HG03520 (cell line): Measurements from ENCODE around the gene RUNX1.

ENCODE experiments used
- ATAC-seq: cut with Tn5 transposase; IDR thresholded peaks from one replicate; pipeline ENCODE4 v1.9.1; 2021; ENCODE audit warnings: mild to moderate bottlenecking, moderate library complexity; ENCODE audit not compliant: unreplicated experiment

RUNX1 gene

DNA sequence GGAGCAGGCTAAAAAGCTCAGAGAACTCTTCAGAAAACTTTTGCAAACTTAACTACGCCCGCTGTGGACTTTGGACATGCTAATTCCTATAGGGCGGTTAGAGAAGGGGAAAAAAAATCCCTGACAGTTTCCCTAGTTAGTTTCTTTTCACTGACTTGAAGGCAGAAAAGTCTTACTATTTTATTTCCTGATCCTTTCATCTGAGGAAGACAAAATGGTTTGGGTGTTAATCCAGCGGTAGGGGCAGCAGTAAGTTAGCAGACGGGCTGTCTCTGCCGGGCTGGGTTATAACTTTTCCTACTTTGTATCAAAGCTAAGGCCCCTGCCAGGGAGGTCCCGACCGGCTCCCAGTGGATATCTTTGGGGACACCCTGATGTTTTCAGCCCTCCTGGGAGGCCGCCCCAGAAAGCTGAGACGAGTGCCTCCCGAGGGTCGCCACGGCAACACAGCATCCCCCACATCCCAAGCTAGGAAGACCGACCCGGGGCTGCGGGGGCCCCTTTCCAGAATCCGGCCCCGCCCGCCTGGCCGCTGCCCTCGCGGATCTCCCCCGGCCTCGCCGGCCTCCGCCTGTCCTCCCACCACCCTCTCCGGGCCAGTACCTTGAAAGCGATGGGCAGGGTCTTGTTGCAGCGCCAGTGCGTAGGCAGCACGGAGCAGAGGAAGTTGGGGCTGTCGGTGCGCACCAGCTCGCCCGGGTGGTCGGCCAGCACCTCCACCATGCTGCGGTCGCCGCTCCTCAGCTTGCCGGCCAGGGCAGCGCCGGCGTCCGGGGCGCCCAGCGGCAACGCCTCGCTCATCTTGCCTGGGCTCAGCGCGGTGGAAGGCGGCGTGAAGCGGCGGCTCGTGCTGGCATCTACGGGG is 162.6 kb downstream of the RUNX1 start:
- ATAC-seq: no peak

- no peak for ATAC-seq
These were observed 163.4 kb downstream of the RUNX1 start for GRCh38 chr21:34885626-34886239.

- ATAC-seq: no peak
These were observed 164.0 kb downstream of the RUNX1 start for GRCh38 chr21:34885125-34885524.

GRCh38 chr21:34884346-34884929 is 164.7 kb downstream of the RUNX1 start:
- no peak for ATAC-seq

DNA sequence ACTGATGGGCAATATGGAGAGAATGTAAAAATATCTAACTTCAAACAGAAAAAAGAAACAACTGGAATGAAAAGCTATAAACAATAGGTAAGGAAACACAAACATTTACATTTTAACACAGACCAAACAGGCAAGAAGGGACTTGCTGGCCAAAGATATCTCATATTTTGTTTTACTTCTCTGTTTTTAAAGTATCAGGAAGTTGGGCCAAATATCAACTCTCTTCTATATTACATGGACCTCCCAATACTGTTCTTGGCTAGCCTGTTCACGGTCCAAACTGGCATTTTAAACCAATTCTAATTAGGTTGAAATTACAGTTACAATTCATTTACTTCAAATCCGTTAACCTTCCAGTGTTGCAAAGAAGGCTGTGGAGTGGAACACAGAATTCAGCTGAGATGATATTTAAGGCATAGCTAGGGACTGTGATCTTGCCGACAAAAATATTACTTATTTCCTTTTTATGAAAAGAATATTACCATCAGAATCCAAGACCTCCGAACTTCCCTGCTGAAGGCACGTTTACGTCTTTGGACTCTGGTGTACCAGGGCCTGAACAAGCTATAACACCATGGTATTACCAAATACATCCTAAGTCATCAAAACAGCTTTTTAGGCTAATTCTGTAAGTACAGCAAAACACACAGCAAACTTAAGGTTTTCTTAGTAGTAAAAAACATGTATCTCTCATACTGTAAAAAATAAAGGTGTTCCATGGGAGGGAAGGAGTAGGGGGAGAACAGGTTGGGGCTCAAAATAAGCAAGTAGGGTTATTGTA is 165.4 kb downstream of the RUNX1 start:
- no peak for ATAC-seq

GRCh38 chr21:34882719-34883131 is 166.4 kb downstream of the RUNX1 start:
- no peak for ATAC-seq

GRCh38 chr21:34881839-34882371 is 167.2 kb downstream of the RUNX1 start:
- no peak for ATAC-seq

DNA sequence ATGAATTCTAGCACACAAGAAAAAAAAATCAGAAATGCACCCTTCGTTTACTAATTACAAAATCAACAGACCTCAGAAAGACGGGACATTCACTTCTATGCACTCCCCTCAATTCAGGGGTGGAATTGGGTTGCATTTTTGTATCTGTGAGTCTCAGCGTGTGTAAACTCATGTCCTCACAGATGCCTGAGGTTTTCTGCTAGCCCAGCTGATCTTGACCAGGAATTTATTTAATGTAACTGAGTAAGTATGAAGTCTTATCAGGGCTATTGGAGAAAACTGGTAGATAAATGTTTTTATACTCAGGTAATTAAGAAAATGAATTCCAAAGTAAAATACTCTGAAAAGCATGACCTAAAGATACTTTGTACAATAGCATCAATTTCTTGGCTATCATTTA is 167.7 kb downstream of the RUNX1 start:
- ATAC-seq: no peak

GRCh38 chr21:34880401-34880800 is 168.7 kb downstream of the RUNX1 start:
- no peak for ATAC-seq

DNA sequence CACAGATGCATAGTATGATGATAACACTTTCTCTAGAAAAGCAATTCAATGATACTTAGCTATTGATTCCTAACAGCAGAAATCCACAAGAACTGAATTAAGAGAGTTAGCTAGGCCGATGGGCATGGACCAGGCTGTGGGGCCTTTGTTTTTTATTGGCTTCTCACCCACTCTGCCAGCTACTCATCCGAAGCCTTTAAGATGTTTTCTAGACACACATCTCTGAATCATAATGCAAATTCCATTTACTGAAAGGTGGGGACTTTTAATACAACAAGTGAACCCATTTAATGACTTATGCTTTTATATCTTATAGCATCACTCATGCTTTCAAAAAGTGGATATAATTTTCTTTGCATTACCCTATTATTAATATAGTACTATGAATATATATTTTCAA is 170.2 kb downstream of the RUNX1 start:
- ATAC-seq: no peak

DNA sequence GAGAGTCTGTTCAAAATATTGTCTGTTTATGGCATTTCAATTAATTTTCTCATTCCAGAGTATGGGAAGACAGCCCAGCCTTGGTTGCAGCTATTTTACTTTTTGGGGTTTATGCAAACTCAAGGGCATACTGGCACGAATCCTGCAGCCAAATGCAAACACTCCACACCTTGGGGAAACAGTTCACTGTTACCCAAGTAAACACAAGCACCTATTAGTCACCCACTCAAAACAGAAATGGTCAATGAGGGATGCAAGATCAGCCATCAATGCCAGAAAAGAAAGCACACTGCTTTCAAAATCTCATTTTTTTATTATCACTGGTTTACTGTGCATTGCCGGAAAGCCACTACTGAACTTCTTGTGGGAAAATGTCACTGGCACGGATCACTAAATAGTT is 170.6 kb downstream of the RUNX1 start:
- no peak for ATAC-seq

DNA sequence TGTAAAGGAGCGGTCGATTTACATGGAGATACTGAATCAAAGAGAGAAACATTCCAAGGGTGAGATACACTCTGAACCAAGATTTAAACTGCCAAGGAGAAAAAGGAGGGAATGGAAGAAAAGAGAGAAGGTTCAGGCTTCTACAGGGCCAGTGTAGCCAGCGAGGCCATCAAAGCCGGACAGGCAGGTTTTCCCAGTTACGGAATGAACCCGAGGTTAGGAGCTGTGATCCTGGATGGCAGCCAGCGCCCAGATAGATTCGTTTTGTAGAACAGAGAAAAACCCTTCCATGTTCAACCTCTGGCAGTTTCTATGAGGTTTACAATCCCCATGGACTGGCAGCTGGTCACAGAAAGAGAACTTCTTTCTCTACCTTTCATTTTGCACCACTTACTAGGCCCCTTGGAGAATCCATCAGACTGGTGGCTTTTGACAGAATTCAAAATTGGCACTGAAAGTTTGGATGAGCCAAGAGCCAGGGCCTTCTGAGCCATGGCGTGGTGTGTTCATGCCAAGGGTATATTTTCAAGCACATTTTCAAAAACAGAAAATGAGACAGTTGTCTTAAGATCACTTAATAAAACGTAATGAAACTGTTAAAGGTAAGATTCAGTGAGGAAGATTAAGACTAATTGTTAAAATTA is 171.5 kb downstream of the RUNX1 start:
- no peak for ATAC-seq

- no peak for ATAC-seq
These were observed 173.3 kb downstream of the RUNX1 start for GRCh38 chr21:34875830-34876229.

DNA sequence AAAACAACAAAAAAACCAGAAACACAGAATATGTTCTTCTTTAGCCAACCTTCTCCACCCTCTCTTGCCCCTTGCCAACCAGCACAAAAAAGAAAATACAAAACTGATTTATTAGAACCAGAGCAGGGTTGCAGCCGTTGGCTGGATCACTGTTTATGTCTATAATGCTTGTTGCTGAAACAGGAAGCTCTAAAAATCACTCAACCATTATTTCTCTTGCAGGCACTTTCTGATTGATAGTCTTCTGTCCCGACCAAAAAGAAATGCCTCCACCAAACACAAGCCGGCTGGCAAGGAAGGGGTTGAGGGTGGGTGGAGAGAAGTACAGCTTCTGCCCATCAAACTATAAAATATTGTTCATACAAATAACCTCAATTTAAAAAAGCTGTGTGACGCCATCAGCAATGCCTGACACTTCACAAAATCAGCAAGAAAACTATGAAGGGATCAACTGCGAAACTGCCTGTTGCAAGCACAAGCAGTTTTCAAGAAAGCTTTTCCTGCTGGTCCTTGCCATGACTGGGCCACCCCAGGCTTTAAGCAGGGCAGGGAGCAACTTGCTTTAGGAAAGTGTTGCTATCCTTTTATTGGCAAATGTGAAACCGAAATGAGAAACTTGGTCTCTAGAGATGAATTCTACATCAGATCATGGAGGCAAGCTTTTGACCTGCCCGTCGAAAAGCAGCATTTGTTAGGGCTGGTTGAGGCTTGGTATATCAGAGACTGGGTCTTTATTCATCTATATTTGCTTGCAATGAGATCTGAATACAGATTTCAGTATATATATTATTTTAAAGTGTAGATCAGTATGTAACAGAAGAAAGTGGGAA is 174.2 kb downstream of the RUNX1 start:
- ATAC-seq: no peak

- no peak for ATAC-seq
These were observed 177.8 kb downstream of the RUNX1 start for GRCh38 chr21:34871026-34871908.

GRCh38 chr21:34870246-34870645 is 178.9 kb downstream of the RUNX1 start:
- ATAC-seq: no peak

- ATAC-seq: no peak
These were observed 179.6 kb downstream of the RUNX1 start for GRCh38 chr21:34869545-34869944.

DNA sequence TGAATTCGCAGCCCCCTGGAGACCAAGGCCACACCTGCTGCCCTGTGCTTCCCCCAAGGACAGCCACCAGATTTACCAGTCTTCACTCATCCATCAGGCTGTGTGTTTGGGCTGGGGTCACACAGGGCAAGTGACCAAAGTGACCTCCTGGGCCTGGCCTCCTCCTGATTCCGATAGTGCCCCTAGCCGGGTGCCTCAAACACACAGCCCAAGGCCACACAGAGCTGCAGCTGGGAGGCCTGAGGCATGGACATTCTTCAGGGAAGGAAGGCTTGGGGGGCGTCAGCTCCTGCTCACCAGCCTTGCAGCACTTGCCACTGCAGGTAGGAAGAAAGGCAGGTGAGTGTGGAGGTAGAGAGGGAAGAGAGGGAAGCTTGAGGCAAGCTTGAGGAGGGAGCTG is 181.3 kb downstream of the RUNX1 start:
- no peak for ATAC-seq
